SU-DHL-6 (cell line): Measurements from ENCODE around the gene TENM4.

ENCODE experiments used
- H2AFZ ChIP-seq: fragments of 200-600 bp; sonication (generic); 2 replicates; pipeline ENCODE4 v1.6.1; 2014; ENCODE audit warnings: low read depth, mild to moderate bottlenecking, moderate library complexity, mixed read lengths, antibody characterized with exemption, low read length; ENCODE audit not compliant: severe bottlenecking
- H3F3A ChIP-seq: fragments of 200-600 bp; shearing (Covaris generic); 2 replicates; pipeline ENCODE4 v1.6.0; 2016; ENCODE audit warnings: antibody characterized with exemption, mild to moderate bottlenecking; ENCODE audit not compliant: insufficient read depth
- H3K27ac ChIP-seq: fragments of 200-600 bp; sonication (generic); 2 replicates; pipeline ENCODE4 v1.5.1; 2016; ENCODE audit warnings: low read depth, mild to moderate bottlenecking, low read length, moderate library complexity, mixed read lengths
- H3K27me3 ChIP-seq: fragments of 200-600 bp; sonication (generic), shearing (Covaris generic); 2 replicates; pipeline ENCODE4 v1.6.0; 2014; ENCODE audit warnings: mild to moderate bottlenecking, low read length
- H3K36me3 ChIP-seq: fragments of 200-600 bp; sonication (generic); 2 replicates; pipeline ENCODE4 v1.6.1; 2014; ENCODE audit warnings: mild to moderate bottlenecking, low read length, mixed read lengths
- H3K4me2 ChIP-seq: fragments of 300-600, 200-600 bp; shearing (Covaris generic), sonication (generic); 2 replicates; pipeline ENCODE4 v1.6.0; 2014; ENCODE audit warnings: low read length, low read depth, mild to moderate bottlenecking; ENCODE audit not compliant: poor library complexity, severe bottlenecking
- H3K4me3 ChIP-seq: fragments of 200-600 bp; sonication (generic); 2 replicates; pipeline ENCODE4 v1.5.1; 2014; ENCODE audit warnings: antibody characterized with exemption, low read length, mild to moderate bottlenecking, mixed read lengths; ENCODE audit not compliant: insufficient read depth, poor library complexity, severe bottlenecking
- H3K79me2 ChIP-seq: fragments of 200-600 bp; sonication (generic); 2 replicates; pipeline ENCODE4 v1.6.1; 2014; ENCODE audit warnings: mild to moderate bottlenecking, low read length, moderate library complexity; ENCODE audit not compliant: insufficient read depth
- H3K9ac ChIP-seq: fragments of 200-600 bp; sonication (generic); 2 replicates; pipeline ENCODE4 v1.7.0; 2014; ENCODE audit warnings: mild to moderate bottlenecking, low read length
- H3K9me2 ChIP-seq: fragments of 200-600 bp; sonication (generic); replicated peaks from 2 replicates; pipeline ENCODE4 v1.6.1; 2014; ENCODE audit warnings: low read length; ENCODE audit not compliant: insufficient read depth
- H3K9me3 ChIP-seq: fragments of 200-600 bp; sonication (generic); 2 replicates; pipeline ENCODE4 v1.6.1; 2014; ENCODE audit warnings: low read length, mixed read lengths; ENCODE audit not compliant: insufficient read depth
- H4K20me1 ChIP-seq: fragments of 200-600 bp; sonication (generic); 2 replicates; pipeline ENCODE4 v1.6.1; 2014; ENCODE audit warnings: low read depth, mild to moderate bottlenecking, antibody characterized with exemption, low read length, moderate library complexity, mixed read lengths
- EZH2phosphoT487 ChIP-seq: fragments of 200-600 bp; sonication (generic), shearing (Covaris generic); conservative IDR thresholded peaks from 2 replicates; pipeline ENCODE4 v1.6.1; 2018; ENCODE audit warnings: mild to moderate bottlenecking, antibody characterized with exemption, low read length, moderate library complexity, mixed read lengths
- TF ChIP-seq, protein P1 (sequence below): fragments of 200-600 bp; sonication (generic); IDR thresholded peaks from one replicate; pipeline ENCODE4 v1.5.1; 2017; ENCODE audit warnings: antibody characterized with exemption, mild to moderate bottlenecking, low read length, moderate library complexity; ENCODE audit not compliant: insufficient read depth, poor library complexity, severe bottlenecking

The TENM4 gene

DNA sequence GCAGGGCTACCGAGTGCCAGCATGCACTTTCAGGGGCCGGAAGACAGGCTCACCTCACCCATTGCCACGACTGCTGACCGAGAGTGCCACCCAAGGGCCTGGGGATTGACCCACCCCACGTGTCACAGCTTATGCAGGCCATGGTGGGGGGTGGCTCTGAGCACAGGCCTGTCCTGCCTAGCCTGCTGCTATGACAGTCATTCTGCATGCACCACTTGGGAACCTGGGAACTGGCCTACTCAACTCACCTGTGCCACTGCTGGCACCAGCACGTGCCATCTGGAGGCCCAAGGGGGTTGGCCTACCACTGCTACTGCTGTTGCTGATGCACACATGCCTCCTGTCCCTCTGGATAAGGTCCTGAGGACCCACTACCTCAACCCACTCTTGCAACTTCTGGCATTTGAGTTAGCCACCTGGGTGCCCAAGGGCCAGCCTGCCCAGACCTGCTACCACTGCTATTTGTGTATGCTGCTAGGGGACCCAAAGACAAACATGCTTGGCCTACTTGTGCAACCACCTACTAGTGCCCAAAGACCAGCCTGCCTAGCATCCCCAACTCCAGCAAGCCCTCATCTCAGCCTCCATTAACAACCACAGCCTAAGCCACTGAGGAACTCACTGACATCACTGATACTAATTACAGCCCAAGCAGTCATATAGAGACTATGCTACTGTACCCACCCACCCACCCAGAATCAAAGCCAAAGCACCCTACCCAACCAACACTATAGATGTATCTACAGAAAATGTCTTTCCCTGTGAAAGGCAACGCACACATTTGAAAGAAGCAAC lies 807.1 kb downstream of the TENM4 start:
- no peak overlapping the region for H3K27ac ChIP-seq
- no peak overlapping the region for H3K9ac ChIP-seq
- H3K4me3 ChIP-seq, result no peak overlapping the region
- H3K27me3 ChIP-seq, result no peaks in the 10 kb centered on the region
- no peak overlapping the region for H2AFZ ChIP-seq
- TF ChIP-seq, protein P1, sequence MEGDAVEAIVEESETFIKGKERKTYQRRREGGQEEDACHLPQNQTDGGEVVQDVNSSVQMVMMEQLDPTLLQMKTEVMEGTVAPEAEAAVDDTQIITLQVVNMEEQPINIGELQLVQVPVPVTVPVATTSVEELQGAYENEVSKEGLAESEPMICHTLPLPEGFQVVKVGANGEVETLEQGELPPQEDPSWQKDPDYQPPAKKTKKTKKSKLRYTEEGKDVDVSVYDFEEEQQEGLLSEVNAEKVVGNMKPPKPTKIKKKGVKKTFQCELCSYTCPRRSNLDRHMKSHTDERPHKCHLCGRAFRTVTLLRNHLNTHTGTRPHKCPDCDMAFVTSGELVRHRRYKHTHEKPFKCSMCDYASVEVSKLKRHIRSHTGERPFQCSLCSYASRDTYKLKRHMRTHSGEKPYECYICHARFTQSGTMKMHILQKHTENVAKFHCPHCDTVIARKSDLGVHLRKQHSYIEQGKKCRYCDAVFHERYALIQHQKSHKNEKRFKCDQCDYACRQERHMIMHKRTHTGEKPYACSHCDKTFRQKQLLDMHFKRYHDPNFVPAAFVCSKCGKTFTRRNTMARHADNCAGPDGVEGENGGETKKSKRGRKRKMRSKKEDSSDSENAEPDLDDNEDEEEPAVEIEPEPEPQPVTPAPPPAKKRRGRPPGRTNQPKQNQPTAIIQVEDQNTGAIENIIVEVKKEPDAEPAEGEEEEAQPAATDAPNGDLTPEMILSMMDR, result no peak
- no peak for TF ChIP-seq EZH2phosphoT487
- no peaks in the 10 kb centered on the region for H3K36me3 ChIP-seq
- H3K79me2 ChIP-seq, result no peaks in the 10 kb centered on the region
- no peaks in the 10 kb centered on the region for H4K20me1 ChIP-seq
- H3K9me3 ChIP-seq, result no peaks in the 10 kb centered on the region
- H3K9me2 ChIP-seq, result no peaks in the 10 kb centered on the region
- no peak overlapping the region for H3K4me2 ChIP-seq
- no peaks in the 10 kb centered on the region for H3F3A ChIP-seq

DNA sequence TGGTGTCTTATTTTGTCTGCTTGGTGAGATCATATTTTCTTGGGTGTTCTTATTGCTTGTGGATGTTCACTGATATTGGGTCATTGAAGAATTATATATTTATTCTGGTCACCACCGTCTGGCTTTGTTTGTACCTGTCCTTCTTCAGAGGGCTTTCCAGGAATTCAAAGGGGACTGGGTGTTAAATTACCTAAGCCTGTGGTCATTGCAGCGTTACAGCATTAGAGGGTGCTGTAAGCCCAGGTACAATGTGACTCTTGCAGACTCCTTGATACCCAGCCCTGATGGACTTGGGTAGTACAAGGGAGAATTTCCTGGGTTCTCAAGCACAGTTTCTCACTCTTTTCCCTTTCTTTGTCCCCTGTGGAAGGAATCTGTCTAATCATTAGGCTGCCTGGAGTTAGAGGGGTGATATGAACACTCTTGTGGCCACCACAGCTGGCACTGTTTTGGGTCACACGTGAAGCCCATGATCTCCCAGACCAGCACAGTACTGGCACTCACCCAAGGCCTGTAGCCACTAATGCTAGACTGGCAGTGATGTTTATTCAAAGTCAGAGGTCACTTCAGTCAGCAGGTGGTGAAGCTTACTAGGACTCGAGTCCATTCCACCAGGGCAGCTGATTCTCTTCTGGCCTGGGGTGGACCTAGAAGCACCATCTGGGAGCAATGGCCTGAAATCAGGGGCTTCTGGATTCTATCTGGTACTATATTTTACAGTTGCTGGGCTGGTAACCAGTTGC lies 810.1 kb downstream of the TENM4 start:
- H3K9ac ChIP-seq, result no peak overlapping the region
- TF ChIP-seq, protein P1, result no peak
- TF ChIP-seq EZH2phosphoT487, result no peak

DNA sequence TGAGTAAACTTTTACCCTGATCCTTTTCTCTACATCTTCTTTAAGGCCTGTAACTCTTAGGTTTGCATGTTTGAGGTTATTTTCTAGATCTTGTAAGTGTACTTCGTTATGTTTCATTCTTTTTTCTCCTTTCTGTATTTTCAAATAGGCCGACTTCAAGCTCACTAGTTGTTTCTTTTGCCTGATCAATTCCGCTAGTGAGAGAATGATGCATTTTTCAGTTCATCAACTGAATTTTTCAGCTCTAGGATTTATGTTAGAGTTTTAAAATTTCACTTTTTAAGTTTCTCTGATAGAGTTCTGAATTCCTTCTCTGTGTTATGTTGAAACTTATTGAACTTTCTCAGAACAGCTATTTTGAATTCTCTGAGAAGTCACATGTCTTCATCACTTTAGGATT lies 810.7 kb downstream of the TENM4 start:
- Histone ChIP-seq H4K20me1 (no peaks in the 10 kb centered on the region), H3K9me2 (no peaks in the 10 kb centered on the region), H3F3A (no peaks in the 10 kb centered on the region), H3K9me3 (no peaks in the 10 kb centered on the region), H3K9ac (no peak overlapping the region), H3K36me3 (no peaks in the 10 kb centered on the region), H3K79me2 (no peaks in the 10 kb centered on the region), H3K27ac (no peak overlapping the region), H2AFZ (no peak overlapping the region), H3K4me3 (no peak overlapping the region), H3K27me3 (no peaks in the 10 kb centered on the region), H3K4me2 (no peak overlapping the region)
- TF ChIP-seq, protein P1, result no peak
- no peak for TF ChIP-seq EZH2phosphoT487

More for the DNA sequence above, 810.1 kb downstream of the TENM4 start:
- no peaks in the 10 kb centered on the region for H3K79me2 ChIP-seq
- H3K4me3 ChIP-seq, result no peak overlapping the region
- H3K27me3 ChIP-seq, result no peaks in the 10 kb centered on the region
- no peaks in the 10 kb centered on the region for H3K36me3 ChIP-seq
- no peak overlapping the region for H2AFZ ChIP-seq
- no peaks in the 10 kb centered on the region for H3K9me3 ChIP-seq
- H3K9me2 ChIP-seq, result no peaks in the 10 kb centered on the region
- no peak overlapping the region for H3K4me2 ChIP-seq
- H4K20me1 ChIP-seq, result no peaks in the 10 kb centered on the region
- no peaks in the 10 kb centered on the region for H3F3A ChIP-seq
- H3K27ac ChIP-seq, result no peak overlapping the region
